ENCODE data around the gene CRABP2.

DNA sequence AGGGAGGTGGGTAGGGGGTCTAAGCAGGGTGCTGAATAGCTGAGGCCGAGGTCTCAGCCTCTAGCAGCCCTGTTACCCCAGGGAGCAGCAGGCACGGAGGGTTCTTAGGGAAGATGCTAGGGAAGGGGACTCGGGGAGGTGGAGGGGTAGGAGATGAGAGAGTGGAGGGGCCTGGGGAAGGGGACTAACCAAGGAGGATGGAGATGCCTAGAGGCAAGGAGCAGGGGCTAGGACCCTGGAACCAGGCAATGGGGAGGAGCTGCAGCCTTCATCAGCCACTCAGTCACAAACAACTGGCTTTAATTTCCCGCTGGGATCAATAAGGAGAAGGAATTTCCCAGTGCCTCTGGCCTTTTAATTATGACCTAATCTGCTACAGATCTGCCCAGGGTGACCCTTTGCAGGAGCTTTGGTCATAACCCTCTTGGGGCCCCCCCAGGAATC lies 2.9 kb upstream of the CRABP2 start:
- no peak for TF ChIP-seq CTCF (IDR thresholded peaks at IDR 0.05)
- no peak for TF ChIP-seq EP300 (IDR thresholded peaks at IDR 0.05)
- TF ChIP-seq POLR2AphosphoS5 (IDR thresholded peaks at IDR 0.05), result no peak
- TF ChIP-seq POLR2A (IDR thresholded peaks at IDR 0.05), result no peak

Measured in upper lobe of left lung (tissue), 4 donors.